Neural progenitor cell (in vitro differentiated cells): ENCODE measurements around the gene OSBPL1A.
A peak's percentile ranks its signal among the peaks of the same experiment; 100 is the strongest.

Experiments
- CTCF ChIP-seq: fragments of 200-600 bp; sonication (generic); IDR thresholded peaks from 2 replicates; pipeline ENCODE4 v1.5.1; 2017; ENCODE audit warnings: antibody characterized with exemption, mild to moderate bottlenecking
- EZH2 ChIP-seq: fragments of 200-600 bp; sonication (generic); IDR thresholded peaks from 2 replicates; pipeline ENCODE4 v1.6.1; 2017; ENCODE audit warnings: antibody characterized with exemption, mild to moderate bottlenecking, moderate library complexity
- EZH2phosphoT487 ChIP-seq: fragments of 200-600 bp; sonication (generic); IDR thresholded peaks from 2 replicates; pipeline ENCODE4 v1.6.1; 2017; ENCODE audit warnings: antibody characterized with exemption

GRCh38 chr18:24397694-24398368 lies at the start of gene OSBPL1A:
- no peak for TF ChIP-seq CTCF
- TF ChIP-seq EZH2, result no peak
- TF ChIP-seq EZH2phosphoT487, result peak; percentile 33
